Panc1 (cell line): ENCODE data around the gene CCN6. TPM values are rescaled to one million over a fixed set of nuclear protein-coding genes. Genes with fewer than 3 reads are reported as not detected.

Source experiments
- ATAC-seq: fragments of 200-7000 bp; cut with Tn5 transposase; 2 replicates; pipeline ENCODE4 v1.9.1; 2020; ENCODE audit warnings: mild to moderate bottlenecking, moderate library complexity
- BruUV-seq: library from RNA; stranded (reverse); fragments of 400-500 nt; replicated peaks from 2 replicates; lab custom pipeline; 2021; lab: Mats Ljungman, UMichigan
- CTCF ChIA-PET: fragments of 300-600 bp; sonication (Branson Sonifier 250); formaldehyde crosslinking; loops from one replicate; lab custom pipeline; 2022; ENCODE audit warnings: antibody characterized with exemption; lab: Charles Lee
- POLR2A ChIA-PET: fragments of 300-600 bp; sonication (Branson Sonifier 250); formaldehyde crosslinking; loops from one replicate; lab custom pipeline; 2022; ENCODE audit warnings: antibody characterized with exemption; lab: Charles Lee
- DNase-seq: peaks from one replicate; pipeline ENCODE4 v3.0.0-alpha.2; 2010; ENCODE audit warnings: low read depth, low spot score
- H3K27ac ChIP-seq: 2 replicates; pipeline ENCODE4 v1.5.1; 2011; ENCODE audit warnings: mild to moderate bottlenecking, low read length, inconsistent platforms
- H3K27me3 ChIP-seq: fragments of 200-500 bp; sonication (Bioruptor generic); 2 replicates; pipeline ENCODE4 v1.6.0; 2014; ENCODE audit warnings: low read length, inconsistent platforms; ENCODE audit not compliant: control insufficient read depth, insufficient read depth
- H3K36me3 ChIP-seq: fragments of 200-500 bp; sonication (Bioruptor generic); 2 replicates; pipeline ENCODE4 v1.5.1; 2014; ENCODE audit warnings: inconsistent platforms, mild to moderate bottlenecking, low read length, moderate library complexity; ENCODE audit not compliant: control insufficient read depth, insufficient read depth
- H3K4me1 ChIP-seq: 2 replicates; pipeline ENCODE4 v1.5.1; 2011; ENCODE audit warnings: inconsistent platforms, mild to moderate bottlenecking, low read length, moderate library complexity; ENCODE audit not compliant: control insufficient read depth, insufficient read depth
- H3K4me3 ChIP-seq, 2 experiments: 2 replicates each; pipeline ENCODE4 v1.5.1; 2011 to 2012; ENCODE audit warnings: low read depth in 2 of 2, low read length in 2 of 2, mild to moderate bottlenecking in 2 of 2, inconsistent platforms in 1 of 2, moderate library complexity in 1 of 2
- H3K9me3 ChIP-seq: fragments of 200-500 bp; sonication (Bioruptor generic); 2 replicates; pipeline ENCODE4 v1.5.1; 2014; ENCODE audit warnings: low read depth, mild to moderate bottlenecking, inconsistent platforms, low read length, moderate library complexity; ENCODE audit not compliant: control insufficient read depth, insufficient read depth
- CTCF ChIP-seq: fragments of 450-650 bp; IDR thresholded peaks from 2 replicates; pipeline ENCODE4 v1.5.1; 2017; ENCODE audit warnings: mild to moderate bottlenecking
- POLR2AphosphoS5 ChIP-seq: IDR thresholded peaks from 2 replicates; pipeline ENCODE4 v1.6.1; 2012; ENCODE audit warnings: mild to moderate bottlenecking, low read depth, low read length, moderate library complexity
- REST ChIP-seq, 2 experiments: IDR thresholded peaks; 2 replicates each; pipeline ENCODE4 v1.6.1; 2011 to 2012; ENCODE audit warnings: low read depth in 2 of 2, control low read depth in 1 of 2, low read length in 1 of 2, mild to moderate bottlenecking in 1 of 2, moderate library complexity in 1 of 2; ENCODE audit not compliant: insufficient read depth in 1 of 2
- SIN3A ChIP-seq: IDR thresholded peaks from 2 replicates; pipeline ENCODE4 v1.6.1; 2012; ENCODE audit warnings: low read depth, mild to moderate bottlenecking, low read length, moderate library complexity, borderline replicate concordance; ENCODE audit not compliant: insufficient read depth
- TCF7L2 ChIP-seq: IDR thresholded peaks from 2 replicates; pipeline ENCODE4 v1.6.1; 2011; ENCODE audit warnings: mild to moderate bottlenecking, low read depth, low read length, inconsistent platforms
- in situ Hi-C: cut with HindIII; loops from 2 replicates; pipeline ENCODE4 v1.10.0; 2016; ENCODE audit warnings: low sequenced_read_pairs, low pct_unique_long_range_greater_than_20kb
- intact Hi-C: fragments of 100-400 bp; cut with micrococcal nuclease; formaldehyde crosslinking; loops from one replicate; pipeline ENCODE4 v1.10.0; 2022; ENCODE audit not compliant: unreplicated experiment
- total RNA-seq: library from RNA; stranded (reverse); gene quantifications from one replicate; pipeline ENCODE4 v1.2.1, GENCODE V29; 2021; ENCODE audit not compliant: unreplicated experiment

CCN6 gene
- total RNA-seq, 1 experiment from 2014 or later = 3.0 TPM

GRCh38 chr6:112061605-112062004 is 7.7 kb downstream of the CCN6 start:
- no peak overlapping the region for H3K4me3 ChIP-seq
- H3K9me3 ChIP-seq = no peaks in the 10 kb centered on the region
- DNase-seq (no peak), ATAC-seq (no peak)
- BruUV-seq = no TSS peak
- intact Hi-C loops (no loop called here), in situ Hi-C loops (no loop called here)
- TF ChIP-seq SIN3A (no peak), POLR2AphosphoS5 (no peak), TCF7L2 (no peak)
- POLR2A ChIA-PET = no interaction called here
- CTCF ChIA-PET = interaction anchor here (1.2 kb wide), 1 partner anchor 11 kb away, joined by 3 read pairs; no protein-coding TSS in a partner anchor
- no peaks in the 10 kb centered on the region for H3K36me3 ChIP-seq
- no peaks in the 10 kb centered on the region for H3K27me3 ChIP-seq
- no peaks in the 10 kb centered on the region for H3K4me1 ChIP-seq
- H3K27ac ChIP-seq = no peak overlapping the region

DNA sequence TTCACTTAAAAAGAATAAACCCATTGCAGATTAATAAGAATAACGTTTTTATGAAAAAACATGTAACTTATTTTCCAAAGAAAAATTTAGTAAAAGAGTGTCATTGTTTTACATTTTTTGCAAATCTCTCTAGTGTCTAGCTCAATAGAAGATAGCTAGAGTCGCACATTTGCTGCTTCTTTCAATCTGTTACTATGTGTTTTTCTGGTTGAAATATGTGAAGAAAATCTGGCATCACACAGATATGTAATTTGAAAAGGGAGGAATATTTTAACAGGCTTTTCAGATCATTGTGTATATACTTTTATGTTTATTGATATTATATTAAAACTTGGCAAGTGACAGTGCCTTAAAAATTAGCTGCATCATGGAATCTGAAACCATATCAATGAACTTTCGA is 9.1 kb downstream of the CCN6 start:
- H3K4me3 ChIP-seq = no peak overlapping the region
- DNase-seq (no peak), ATAC-seq (no peak)
- CTCF ChIA-PET = no interaction called here
- H3K9me3 ChIP-seq = no peaks in the 10 kb centered on the region
- BruUV-seq = no TSS peak
- H3K27ac ChIP-seq = no peak overlapping the region
- in situ Hi-C loops = no loop called here
- TF ChIP-seq SIN3A = no peak
- TF ChIP-seq TCF7L2 = no peak
- TF ChIP-seq POLR2AphosphoS5 = no peak
- TF ChIP-seq REST (IDR thresholded peaks at IDR 0.05; ENCODE audit: insufficient read depth in 1 of 2, low read depth in 2 of 2, low read length in 1 of 2) = no peak
- no peak for TF ChIP-seq CTCF
- no peaks in the 10 kb centered on the region for H3K4me1 ChIP-seq
- intact Hi-C loops = no loop called here
- POLR2A ChIA-PET = no interaction called here
- no peaks in the 10 kb centered on the region for H3K36me3 ChIP-seq
- H3K27me3 ChIP-seq = no peaks in the 10 kb centered on the region

GRCh38 chr6:112065426-112065986 is 11.6 kb downstream of the CCN6 start:
- H3K9me3 ChIP-seq = no peaks in the 10 kb centered on the region
- intact Hi-C loops (no loop called here), in situ Hi-C loops (no loop called here)
- no TSS peak for BruUV-seq
- ATAC-seq = no peak
- DNase-seq = no peak
- H3K27ac ChIP-seq = no peak overlapping the region
- POLR2A ChIA-PET = no interaction called here
- CTCF ChIA-PET = no interaction called here
- no peaks in the 10 kb centered on the region for H3K4me1 ChIP-seq
- no peak overlapping the region for H3K4me3 ChIP-seq
- no peaks in the 10 kb centered on the region for H3K27me3 ChIP-seq
- TF ChIP-seq REST (IDR thresholded peaks at IDR 0.05; ENCODE audit: insufficient read depth in 1 of 2, low read depth in 2 of 2, low read length in 1 of 2) (no peak), TCF7L2 (no peak), SIN3A (no peak), POLR2AphosphoS5 (no peak), CTCF (no peak)
- H3K36me3 ChIP-seq = 0 out of 2 replicates have a peak, but pooled peaks cover 2% of the 10 kb centered on the region
